Heart left ventricle (tissue), 13 donors: Measurements from ENCODE around the gene BCKDK.

Source experiments
- CTCF ChIP-seq, 12 donors: fragments of 200-600 bp; sonication (generic) in 4 of 12; IDR thresholded peaks; one replicate each; pipeline versions ENCODE4 v1.5.0 to v1.8.0; 2018 to 2022; ENCODE audit warnings: antibody characterized with exemption in 12 of 12, mild to moderate bottlenecking in 5 of 12
- POLR2A ChIP-seq, 2 donors: fragments of 450-650 bp; IDR thresholded peaks; one replicate each; pipeline ENCODE4 v1.6.1; 2017; ENCODE audit warnings: antibody characterized with exemption in 2 of 2, mild to moderate bottlenecking in 2 of 2, moderate library complexity in 2 of 2
- donor health status: ischemic (EF 13 %, LVEDD 7.1; RV severe dilation, severe dysfunction).
- donor health status: DM: no; HTN: yes; CAD: no.
- donor health status: DM: no; HTN: no; CAD: no.
- donor health status: ischemic (EF 25% LVEDD 6.9; RV normal size, moderate dysfunction).
- donor health status: ischemic (EF 25% LVEDD 5.7; RV mildly dilated, moderate dysfunction).
- donor health status: ischemic (EF 35%, LVEDD 5.7; RV mildly dilated, moderate dysfunction).
- donor health status: nonischemic (EF 11% LVEDD 7.7; RV severe dilation, severe dysfunction).
- donor health status: DM: yes; HTN: yes; CAD: no.
- donor health status: PGD.
- donor health status: ischemic (EF 29% LVEDD 5.4; RV normal size, mild dysfunction).
- donor health status: nonischemic (EF 23%, LVEDD 6.1; RV moderate dilation, normal function).

DNA sequence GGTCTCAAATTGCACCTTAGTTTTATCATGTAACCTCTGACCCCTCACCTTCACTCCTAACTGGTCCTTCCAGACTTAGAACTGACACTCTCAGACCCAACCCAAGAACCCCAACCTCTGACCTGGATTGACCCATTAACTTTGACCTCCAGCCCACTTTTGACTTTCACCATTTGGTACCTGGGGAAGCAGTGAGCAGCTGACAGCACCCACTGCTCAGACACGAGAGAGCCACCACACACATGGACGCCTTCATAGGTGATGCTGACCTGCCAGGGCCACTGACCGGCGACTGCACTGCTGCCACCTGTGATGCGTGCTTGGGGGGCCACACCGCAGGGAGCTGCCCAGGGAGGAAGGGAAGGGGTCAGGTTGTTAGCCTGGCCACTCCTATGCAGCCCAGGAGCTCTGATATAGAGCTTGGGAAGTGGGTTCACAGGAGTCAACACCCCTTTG, 24.9 kb downstream of the BCKDK start:
- TF ChIP-seq CTCF (IDR thresholded peaks at IDR 0.05): no peak
- no peak for TF ChIP-seq POLR2A (IDR thresholded peaks at IDR 0.05)
